Kidney capillary endothelial cell (primary cell): Measurements from ENCODE around the gene RPS6KA2.
"Not testable (repeated sequence)": the region's sequence is repeated elsewhere in the genome, so short reads cannot be mapped to it uniquely, and the experiment has no call there.

ENCODE experiments used
- DNase-seq: peaks from one replicate; pipeline ENCODE4 v3.0.0-alpha.2; 2018; ENCODE audit warnings: low spot score

Gene RPS6KA2

GRCh38 chr6:166397849-166398248, 229.2 kb downstream of the RPS6KA2 start:
- DNase-seq, result no peak

DNA sequence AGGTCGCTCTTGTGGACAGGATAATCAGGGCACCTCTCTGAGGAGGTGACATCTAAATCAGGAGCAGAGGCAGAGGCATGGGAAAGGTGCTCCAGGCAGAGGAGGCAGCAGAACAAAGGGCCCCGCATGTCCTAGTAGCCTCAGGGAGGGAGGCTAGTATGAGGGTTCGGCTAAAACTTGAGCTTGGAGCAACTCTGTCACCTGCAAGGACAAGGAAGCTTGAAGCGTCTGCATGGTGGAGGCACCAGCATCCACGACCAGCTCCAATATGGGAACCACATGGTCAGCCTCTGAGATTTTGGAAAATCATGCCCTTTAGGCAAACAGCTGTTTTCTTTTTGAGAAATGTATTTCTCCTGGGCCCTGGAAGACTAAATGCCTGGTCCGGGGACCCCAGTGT, 231.3 kb downstream of the RPS6KA2 start:
- no peak for DNase-seq

GRCh38 chr6:166395351-166395750, 231.7 kb downstream of the RPS6KA2 start:
- DNase-seq, result no peak

- no peak for DNase-seq
Measured at GRCh38 chr6:166394036-166394892, 232.8 kb downstream of the RPS6KA2 start.

DNA sequence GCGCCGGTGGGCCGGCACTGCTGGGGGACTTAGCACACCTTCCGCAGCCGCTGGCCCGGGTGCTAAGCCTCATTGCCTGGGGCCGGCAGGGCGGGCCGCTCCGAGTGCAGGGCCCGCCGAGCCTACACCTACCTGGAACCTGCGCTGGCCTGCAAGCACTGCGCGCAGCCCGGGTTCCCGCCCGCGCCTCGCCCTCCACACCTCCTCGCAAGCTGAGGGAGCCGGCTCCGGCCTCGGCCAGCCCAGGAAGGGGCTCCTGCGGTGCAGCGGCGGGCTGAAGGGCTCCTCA, 233.6 kb downstream of the RPS6KA2 start:
- no peak for DNase-seq

- not testable (repeated sequence) for DNase-seq
Measured at GRCh38 chr6:166392755-166393534, 234.1 kb downstream of the RPS6KA2 start.

- DNase-seq, result no peak
Measured at GRCh38 chr6:166389119-166389518, 237.9 kb downstream of the RPS6KA2 start.

GRCh38 chr6:166388290-166389004, 238.6 kb downstream of the RPS6KA2 start:
- no peak for DNase-seq

GRCh38 chr6:166387642-166388289, 239.3 kb downstream of the RPS6KA2 start:
- DNase-seq, result no peak

DNA sequence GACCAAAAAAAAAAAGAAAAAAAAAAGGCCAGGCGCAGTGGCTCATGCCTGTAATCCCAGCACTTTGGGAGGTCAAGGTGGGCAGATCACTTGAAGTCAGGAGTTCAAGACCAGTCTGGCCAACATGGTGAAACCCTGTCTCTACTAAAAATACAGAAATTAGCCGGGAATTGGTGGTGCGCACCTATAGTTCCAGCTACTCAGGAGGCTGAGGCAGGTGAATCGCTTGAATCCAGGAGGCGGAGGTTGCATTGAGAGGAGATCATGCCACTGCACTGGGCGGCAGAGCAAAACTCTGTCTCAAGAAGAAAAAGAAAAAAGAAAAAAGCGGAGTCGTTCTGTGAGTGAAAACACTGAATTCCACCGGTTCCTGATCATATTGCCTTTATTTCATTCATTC, 240.0 kb downstream of the RPS6KA2 start:
- DNase-seq, result not testable (repeated sequence)

GRCh38 chr6:166386111-166386510, 240.9 kb downstream of the RPS6KA2 start:
- no peak for DNase-seq

DNA sequence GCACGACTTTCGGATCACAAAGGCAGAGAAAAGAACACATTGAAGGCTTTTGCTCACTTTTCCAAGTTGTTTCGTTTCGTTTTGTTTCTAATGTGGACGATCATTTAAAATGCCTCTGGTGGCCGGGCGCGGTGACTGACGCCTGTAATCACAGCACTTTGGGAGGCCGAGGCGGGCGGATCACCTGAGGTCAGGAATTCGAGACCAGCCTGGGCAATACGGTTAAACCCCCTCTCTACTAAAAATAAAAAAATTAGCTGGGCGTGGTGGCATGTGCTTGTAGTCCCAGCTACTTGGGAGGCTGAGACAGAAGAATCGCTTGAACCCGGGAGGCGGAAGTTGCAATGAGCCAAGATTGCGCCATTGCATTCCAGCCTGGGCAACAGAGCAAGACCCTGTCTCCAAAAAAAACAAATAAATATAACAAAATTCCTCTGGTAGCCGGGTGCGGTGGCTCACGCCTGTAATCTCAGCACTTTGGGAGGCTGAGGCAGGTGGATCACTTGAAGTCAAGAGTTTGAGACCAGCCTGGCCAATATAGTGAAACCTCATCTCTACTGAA, 243.2 kb downstream of the RPS6KA2 start:
- DNase-seq, result not testable (repeated sequence)

GRCh38 chr6:166382933-166383801, 243.9 kb downstream of the RPS6KA2 start, which contains the start of gene MPC1:
MPC1 (minus strand) TSS chr6:166382940; CDS start chr6:166382876, 64 bp downstream.
- DNase-seq, result peak; percentile 98

GRCh38 chr6:166382500-166382932, 244.5 kb downstream of the RPS6KA2 start:
- DNase-seq, result no peak

DNA sequence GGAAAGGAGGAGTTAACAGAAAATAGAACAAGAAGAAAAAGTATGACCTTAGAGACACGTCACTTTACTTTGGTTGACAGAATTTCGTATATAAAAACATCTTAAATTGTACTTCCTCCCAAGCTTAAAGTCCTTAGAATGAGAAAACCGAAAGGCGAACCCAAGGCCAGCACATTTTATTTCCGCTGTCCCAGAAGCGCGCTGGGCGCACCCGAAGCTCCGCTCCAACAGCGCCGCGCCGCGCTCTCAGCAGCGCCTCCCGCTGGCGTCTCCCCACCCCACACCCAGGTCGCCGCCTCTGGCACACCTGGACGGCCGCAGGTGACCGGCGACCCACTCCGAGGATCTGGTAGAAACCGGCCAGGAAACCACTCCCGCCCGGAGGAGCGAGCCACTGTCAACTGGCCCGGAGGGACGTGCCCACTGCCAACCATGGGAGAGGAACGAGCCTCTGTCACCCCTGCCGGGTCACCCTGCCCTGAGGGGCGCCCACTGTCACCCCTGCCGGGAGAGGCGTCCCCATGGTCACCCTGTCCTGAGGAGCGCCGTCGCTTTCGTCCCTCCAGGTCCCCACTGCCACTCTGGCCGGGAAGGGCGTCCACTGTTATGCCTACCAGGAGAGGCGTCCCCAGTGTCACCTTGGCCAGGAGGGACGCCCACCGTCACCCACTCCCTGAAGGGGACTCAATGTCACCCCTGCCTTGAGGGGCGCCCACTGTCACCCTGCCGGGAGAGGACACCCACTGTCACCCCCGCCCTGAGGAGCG, 245.1 kb downstream of the RPS6KA2 start:
- DNase-seq, result peak; percentile 58

DNA sequence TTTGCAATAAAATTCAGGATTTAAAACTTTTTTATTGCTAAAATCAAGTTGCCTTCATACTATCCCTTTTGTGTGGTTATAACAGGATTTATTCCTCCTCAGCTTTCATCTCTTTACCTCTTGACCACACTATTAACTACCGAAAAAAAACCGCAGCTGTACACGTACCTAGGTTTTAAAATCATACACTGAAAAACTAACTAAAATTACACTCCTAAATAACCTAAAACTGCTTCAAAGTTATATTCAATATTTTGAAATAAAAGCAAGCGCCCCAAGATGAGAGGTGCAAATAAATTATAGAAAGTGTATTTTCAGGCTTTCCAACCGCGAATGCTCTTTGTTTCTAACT, 245.7 kb downstream of the RPS6KA2 start:
- no peak for DNase-seq

DNA sequence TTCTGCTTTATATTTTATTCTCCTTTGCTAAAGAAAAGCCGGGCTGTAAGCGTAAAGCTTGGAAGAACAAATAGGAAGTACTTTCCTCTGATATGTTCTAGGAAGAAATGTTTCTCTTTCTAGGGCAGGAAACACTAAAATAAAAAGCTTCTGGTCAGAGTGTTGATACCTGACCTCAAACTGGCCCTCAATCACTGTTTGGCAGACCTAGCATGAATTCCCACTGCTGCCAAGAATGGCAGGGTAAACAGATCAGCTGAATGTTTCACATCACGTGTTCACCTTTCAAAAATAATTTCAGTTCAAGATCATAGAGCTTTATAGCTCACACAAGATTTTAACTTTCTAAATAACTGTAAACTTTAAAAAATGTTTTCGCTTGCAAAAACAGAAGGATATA, 247.3 kb downstream of the RPS6KA2 start:
- DNase-seq, result no peak

DNA sequence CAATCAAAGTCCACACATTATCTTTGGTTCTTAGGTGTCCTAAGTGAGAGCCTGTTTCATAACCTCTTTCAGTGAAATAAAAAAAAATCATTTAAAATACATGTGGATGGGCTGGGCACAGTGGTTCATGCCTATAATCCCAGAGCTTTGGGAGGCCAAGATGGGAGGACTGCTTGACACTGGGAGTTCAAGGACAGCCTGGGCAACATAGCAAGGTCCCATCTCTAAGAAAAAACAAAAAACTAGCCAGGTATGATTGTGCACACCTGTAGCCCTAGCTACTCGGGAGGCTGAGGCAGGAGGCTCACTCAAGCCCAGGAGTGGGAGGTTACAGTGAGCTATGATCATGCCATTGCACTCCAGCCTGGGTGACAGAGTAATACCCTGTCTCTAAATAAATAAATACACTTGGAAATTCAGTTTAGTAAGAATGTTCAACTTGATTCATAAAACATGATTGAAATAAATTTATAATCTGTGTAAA, 247.9 kb downstream of the RPS6KA2 start:
- DNase-seq, result no peak

DNA sequence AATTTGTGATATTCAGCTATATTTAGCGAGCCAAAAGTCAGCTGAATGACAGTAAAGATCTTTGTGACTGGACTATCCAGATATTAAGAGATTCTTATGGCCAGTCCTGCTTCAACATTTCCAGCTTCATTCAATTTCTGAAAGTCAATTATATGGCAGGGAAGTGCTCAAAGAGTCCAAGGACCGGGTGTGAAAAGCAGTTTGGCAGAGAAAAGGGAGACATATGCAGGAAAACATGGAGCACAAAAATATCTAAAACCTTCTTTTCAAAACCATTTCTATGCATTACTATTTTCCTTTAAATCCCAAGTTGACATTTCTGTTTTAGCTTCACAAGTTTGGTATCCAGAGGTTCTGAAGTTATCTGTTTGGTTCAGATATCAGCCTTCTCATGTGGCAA, 249.3 kb downstream of the RPS6KA2 start:
- DNase-seq, result no peak

- DNase-seq, result no peak
Measured at GRCh38 chr6:166375013-166375412, 252.0 kb downstream of the RPS6KA2 start.
